Heart left ventricle (tissue), 16 donors: ENCODE measurements around the gene HLA-DQB1. TPM values are rescaled to one million over a fixed set of nuclear protein-coding genes. Genes with fewer than 3 reads are reported as not detected.

Experiments used
- ATAC-seq, 4 donors: fragments of 200-7000 bp; cut with Tn5 transposase; one replicate each; pipeline ENCODE4 v1.9.1; 2020 to 2022; ENCODE audit warnings: moderate library complexity in 4 of 4, mild to moderate bottlenecking in 3 of 4, moderate number of reproducible peaks in 1 of 4
- DNase-seq, 5 donors: peaks; one replicate each; pipeline ENCODE4 v3.0.0-alpha.2; 2020
- H3K27ac ChIP-seq, 12 donors: fragments of 200-600 bp; sonication (generic) in 4 of 12; one replicate each; pipeline versions ENCODE4 v1.5.0 to v1.8.0; 2016 to 2022; ENCODE audit warnings: mild to moderate bottlenecking in 2 of 12
- H3K27me3 ChIP-seq, 9 donors: fragments of 200-600 bp; sonication (generic) in 2 of 9; one replicate each; pipeline versions ENCODE4 v1.5.1 to v1.8.0; 2016 to 2022; ENCODE audit warnings: mild to moderate bottlenecking in 3 of 9
- H3K36me3 ChIP-seq, 9 donors: fragments of 200-600 bp; sonication (generic) in 2 of 9; one replicate each; pipeline versions ENCODE4 v1.5.0 to v1.8.0; 2018 to 2022; ENCODE audit warnings: mild to moderate bottlenecking in 2 of 9
- H3K4me1 ChIP-seq, 12 donors: fragments of 200-600 bp; sonication (generic) in 4 of 12; one replicate each; pipeline versions ENCODE4 v1.5.0 to v1.8.0; 2016 to 2022; ENCODE audit warnings: mild to moderate bottlenecking in 3 of 12
- H3K4me3 ChIP-seq, 12 donors: fragments of 200-600 bp; sonication (generic) in 4 of 12; one replicate each; pipeline versions ENCODE4 v1.5.0 to v1.8.0; 2017 to 2022; ENCODE audit warnings: mild to moderate bottlenecking in 9 of 12, moderate library complexity in 4 of 12
- H3K9me3 ChIP-seq, 12 donors: fragments of 200-600 bp; sonication (generic) in 4 of 12; one replicate each; pipeline versions ENCODE4 v1.5.0 to v1.8.0; 2016 to 2022; ENCODE audit warnings: mild to moderate bottlenecking in 1 of 12
- POLR2A ChIP-seq, 2 donors: fragments of 450-650 bp; IDR thresholded peaks; one replicate each; pipeline ENCODE4 v1.6.1; 2017; ENCODE audit warnings: antibody characterized with exemption in 2 of 2, mild to moderate bottlenecking in 2 of 2, moderate library complexity in 2 of 2
- WGBS, 4 donors: extraction: QIAGEN DNeasy Blood & Tissue Kit in 2 of 4; methylation state at CpG; one replicate each; pipeline versions ENCODE4 v1.1.5 to v1.1.7; 2013 to 2018; 5-methylcytosine and 5-hydroxymethylcytosine counted together
- intact Hi-C, 10 donors: fragments of 100-400 bp; cut with DNase I; formaldehyde crosslinking; loops; one replicate each; pipeline versions ENCODE4 v1.11.1 to v1.14.2; 2022
- polyA plus RNA-seq, 2 donors: library from polyadenylated mRNA; stranded (reverse); fragments of 200-250 nt; gene quantifications; one replicate each; pipeline ENCODE4 v1.2.3, GENCODE V29; 2013
- total RNA-seq, 9 donors: library from RNA; depleted of rRNA in 2 of 9; stranded (reverse); fragments of >200 nt in 2 of 9; fragmentation: NEBNext Ultra II Directional in 3 of 9; extraction: Animal tissue kit (Norgen Biotek cat#: 25700) in 3 of 9; gene quantifications; one replicate each; pipeline versions ENCODE4 v1.1.0 to v1.2.4, GENCODE V29; 2016 to 2023
- TF ChIP-seq, protein P1 (sequence below), 12 donors: fragments of 200-600 bp; sonication (generic) in 4 of 12; IDR thresholded peaks; one replicate each; pipeline versions ENCODE4 v1.5.0 to v1.8.0; 2018 to 2022; ENCODE audit warnings: antibody characterized with exemption in 12 of 12, mild to moderate bottlenecking in 5 of 12
- donor health status: ischemic (EF 13 %, LVEDD 7.1; RV severe dilation, severe dysfunction).
- donor health status: healthy with polysubstance abuse.
- donor health status: DM: no; HTN: yes; CAD: no.
- donor health status: DM: no; HTN: no; CAD: no.
- donor health status: ischemic (EF 25% LVEDD 6.9; RV normal size, moderate dysfunction).
- donor health status: ischemic (EF 25% LVEDD 5.7; RV mildly dilated, moderate dysfunction).
- donor health status: healthy.
- donor health status: DM: yes; HTN: yes; CAD: no.
- donor health status: ischemic (EF 35%, LVEDD 5.7; RV mildly dilated, moderate dysfunction).
- donor health status: nonischemic (EF 11% LVEDD 7.7; RV severe dilation, severe dysfunction).
- donor health status: DM: yes; HTN: yes; CAD: no.
- donor health status: PGD.
- donor health status: ischemic (EF 29% LVEDD 5.4; RV normal size, mild dysfunction).
- donor health status: nonischemic (EF 23%, LVEDD 6.1; RV moderate dilation, normal function).

Gene HLA-DQB1
- total and polyA plus RNA-seq, 11 donors = 0.38 to 86.5 (median 15.4) TPM

DNA sequence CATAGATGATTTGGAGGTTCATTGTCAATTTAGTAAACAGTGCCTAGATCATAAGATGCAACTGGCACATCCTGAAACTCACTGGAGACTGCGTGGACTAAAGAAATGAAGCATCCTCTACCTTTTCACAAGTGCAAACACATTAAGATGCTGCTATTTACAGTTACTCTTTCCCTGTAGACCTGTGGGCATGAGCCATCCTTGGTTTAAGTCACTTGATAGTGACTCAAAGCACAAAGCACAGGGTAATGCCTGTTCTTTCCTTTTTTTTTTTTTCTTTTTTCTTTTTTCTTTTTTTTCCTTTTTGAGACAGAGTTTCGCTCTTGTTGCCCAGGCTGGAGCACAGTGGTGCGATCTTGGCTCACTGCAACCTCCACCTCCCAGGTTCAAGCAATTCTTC, 39.2 kb downstream of the HLA-DQB1 start:
- Histone ChIP-seq H3K27me3 (no peaks in the 10 kb centered on the region), H3K36me3 (no peaks in the 10 kb centered on the region), H3K9me3 (no peaks in the 10 kb centered on the region), H3K4me1 (peaks cover 0 to 13% (median 0%) of the 10 kb centered on the region in 12 donors), H3K27ac (peak overlapping the region in 4 of 12 donors; percentile 4 to 52 (median 46)), H3K4me3 (no peak overlapping the region)
- intact Hi-C loops = loop anchor here in 4 of 10 donors (2.0 to 10.0 kb wide), 2 partner anchors 66 to 68 kb away; no protein-coding TSS in a partner anchor
- DNase-seq (no peak), ATAC-seq (no peak)
- TF ChIP-seq, protein P1, sequence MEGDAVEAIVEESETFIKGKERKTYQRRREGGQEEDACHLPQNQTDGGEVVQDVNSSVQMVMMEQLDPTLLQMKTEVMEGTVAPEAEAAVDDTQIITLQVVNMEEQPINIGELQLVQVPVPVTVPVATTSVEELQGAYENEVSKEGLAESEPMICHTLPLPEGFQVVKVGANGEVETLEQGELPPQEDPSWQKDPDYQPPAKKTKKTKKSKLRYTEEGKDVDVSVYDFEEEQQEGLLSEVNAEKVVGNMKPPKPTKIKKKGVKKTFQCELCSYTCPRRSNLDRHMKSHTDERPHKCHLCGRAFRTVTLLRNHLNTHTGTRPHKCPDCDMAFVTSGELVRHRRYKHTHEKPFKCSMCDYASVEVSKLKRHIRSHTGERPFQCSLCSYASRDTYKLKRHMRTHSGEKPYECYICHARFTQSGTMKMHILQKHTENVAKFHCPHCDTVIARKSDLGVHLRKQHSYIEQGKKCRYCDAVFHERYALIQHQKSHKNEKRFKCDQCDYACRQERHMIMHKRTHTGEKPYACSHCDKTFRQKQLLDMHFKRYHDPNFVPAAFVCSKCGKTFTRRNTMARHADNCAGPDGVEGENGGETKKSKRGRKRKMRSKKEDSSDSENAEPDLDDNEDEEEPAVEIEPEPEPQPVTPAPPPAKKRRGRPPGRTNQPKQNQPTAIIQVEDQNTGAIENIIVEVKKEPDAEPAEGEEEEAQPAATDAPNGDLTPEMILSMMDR (IDR thresholded peaks at IDR 0.05) = no peak
- no peak for TF ChIP-seq POLR2A (IDR thresholded peaks at IDR 0.05)
- WGBS, 4 donors = 0 to 88% (median 29%) methylated on average over 1 to 3 of the region's 3 CpGs

DNA sequence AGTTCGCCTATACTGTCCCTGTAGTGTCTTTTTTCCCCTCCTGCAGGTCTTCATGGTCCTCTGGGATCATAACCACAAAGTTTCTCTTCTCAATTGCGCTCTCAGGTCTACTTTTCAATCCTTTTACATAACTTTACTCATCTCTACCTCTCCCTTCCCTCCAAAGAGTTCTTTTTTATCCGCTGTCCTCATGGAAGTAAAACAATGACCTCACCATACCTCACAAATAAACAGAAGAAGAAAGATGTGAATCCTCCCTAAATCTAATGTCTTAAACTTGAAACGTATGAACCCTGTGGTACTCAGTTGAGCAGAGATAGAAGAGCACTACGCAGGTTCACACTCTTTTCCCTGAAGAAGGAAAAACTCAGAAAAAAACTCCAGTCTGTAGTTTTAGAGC, 41.3 kb downstream of the HLA-DQB1 start:
- DNase-seq = no peak
- no peaks in the 10 kb centered on the region for H3K9me3 ChIP-seq
- WGBS, 4 donors = 19 to 70% (median 28%) methylated on average over 5 of the region's 5 CpGs
- H3K27ac ChIP-seq = no peak overlapping the region
- H3K27me3 ChIP-seq = no peaks in the 10 kb centered on the region
- no peak for ATAC-seq
- no peaks in the 10 kb centered on the region for H3K36me3 ChIP-seq
- H3K4me1 ChIP-seq = peaks cover 0 to 14% (median 0%) of the 10 kb centered on the region in 12 donors
- H3K4me3 ChIP-seq = no peak overlapping the region
- intact Hi-C loops = loop anchor here in 3 of 10 donors (10.0 kb wide), 1 partner anchor 70 kb away; no protein-coding TSS in a partner anchor
- TF ChIP-seq, protein P1 (IDR thresholded peaks at IDR 0.05) = no peak
- no peak for TF ChIP-seq POLR2A (IDR thresholded peaks at IDR 0.05)

DNA sequence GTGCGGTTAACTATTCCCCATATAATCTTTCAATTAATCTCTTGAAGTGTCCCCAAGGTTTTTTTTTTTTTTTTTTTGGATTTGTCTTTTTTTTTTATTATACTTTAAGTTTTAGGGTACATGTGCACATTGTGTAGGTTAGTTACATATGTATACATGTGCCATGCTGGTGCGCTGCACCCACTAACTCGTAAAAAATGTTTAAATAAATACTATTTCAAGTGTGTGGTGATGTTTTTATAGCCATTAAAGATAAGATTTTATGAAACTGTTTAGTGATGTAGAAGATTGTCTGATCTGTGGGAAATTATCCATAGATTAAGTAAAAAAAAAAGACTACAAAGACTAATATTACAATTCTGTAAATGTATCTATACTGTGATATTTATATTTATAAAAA, 41.9 kb downstream of the HLA-DQB1 start:
- no peaks in the 10 kb centered on the region for H3K36me3 ChIP-seq
- WGBS, 4 donors = 0 to 86% (median 0%) methylated on average over 1 to 3 of the region's 3 CpGs
- H3K27ac ChIP-seq = no peak overlapping the region
- DNase-seq (no peak), ATAC-seq (no peak)
- TF ChIP-seq, protein P1 (IDR thresholded peaks at IDR 0.05) = no peak
- no peak for TF ChIP-seq POLR2A (IDR thresholded peaks at IDR 0.05)
- intact Hi-C loops = loop anchor here in 5 of 10 donors (5.0 to 10.0 kb wide), 3 partner anchors 33 to 70 kb away; no protein-coding TSS in a partner anchor
- H3K9me3 ChIP-seq = no peaks in the 10 kb centered on the region
- H3K27me3 ChIP-seq = no peaks in the 10 kb centered on the region
- H3K4me1 ChIP-seq = peaks cover 0 to 14% (median 0%) of the 10 kb centered on the region in 12 donors
- H3K4me3 ChIP-seq = no peak overlapping the region

DNA sequence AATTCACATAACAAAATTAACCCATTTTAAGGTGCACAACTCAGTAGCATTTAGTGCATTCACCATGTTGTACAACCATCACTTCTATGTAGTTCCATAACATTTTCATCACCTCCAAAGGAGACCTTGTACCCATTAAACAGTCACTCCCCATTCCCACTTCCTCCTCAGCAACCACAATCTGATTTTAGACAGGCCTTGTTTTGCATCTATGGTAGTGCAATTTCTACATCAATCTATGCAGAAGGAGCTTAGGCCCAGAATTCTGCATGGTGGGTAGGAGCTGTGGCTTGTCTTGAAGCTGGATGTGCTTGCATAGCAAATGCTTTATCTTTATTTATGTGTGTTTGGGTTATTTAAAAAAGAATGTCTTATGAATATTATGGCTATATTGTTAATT, 42.8 kb downstream of the HLA-DQB1 start:
- DNase-seq = no peak
- H3K27ac ChIP-seq = peak overlapping the region in 1 of 12 donors; percentile 61
- TF ChIP-seq, protein P1 (IDR thresholded peaks at IDR 0.05) = no peak
- no peak for TF ChIP-seq POLR2A (IDR thresholded peaks at IDR 0.05)
- no peaks in the 10 kb centered on the region for H3K9me3 ChIP-seq
- H3K4me1 ChIP-seq = peaks cover 0 to 14% (median 0%) of the 10 kb centered on the region in 12 donors
- no peak overlapping the region for H3K4me3 ChIP-seq
- intact Hi-C loops = loop anchor here in 5 of 10 donors (5.0 to 10.0 kb wide), 3 partner anchors 34 to 71 kb away; no protein-coding TSS in a partner anchor
- no peaks in the 10 kb centered on the region for H3K36me3 ChIP-seq
- ATAC-seq = peak in 2 of 4 donors; percentile 28 to 30
- H3K27me3 ChIP-seq = no peaks in the 10 kb centered on the region
